DOHH2 (cell line): ENCODE results near the gene MRPS23.

ENCODE experiments used
- H3F3A ChIP-seq: fragments of 200-600 bp; sonication (generic), shearing (Covaris generic); 2 replicates; pipeline ENCODE4 v1.6.0; 2016; ENCODE audit warnings: antibody characterized with exemption, mild to moderate bottlenecking; ENCODE audit not compliant: control insufficient read depth, insufficient read depth
- H3K27ac ChIP-seq: fragments of 200-600 bp; sonication (generic); 2 replicates; pipeline ENCODE4 v1.5.1; 2014; ENCODE audit warnings: low read depth, mild to moderate bottlenecking, low read length, moderate library complexity
- H3K27me3 ChIP-seq: fragments of 200-600 bp; sonication (generic); 2 replicates; pipeline ENCODE4 v1.6.1; 2014; ENCODE audit warnings: mild to moderate bottlenecking, low read length, mixed read lengths; ENCODE audit not compliant: control insufficient read depth
- H3K36me3 ChIP-seq: fragments of 200-600 bp; sonication (generic); 2 replicates; pipeline ENCODE4 v1.6.1; 2014; ENCODE audit warnings: mild to moderate bottlenecking, low read length, moderate library complexity, mixed read lengths; ENCODE audit not compliant: control insufficient read depth
- H3K4me1 ChIP-seq: fragments of 200-600 bp; sonication (generic); 2 replicates; pipeline ENCODE4 v1.6.1; 2014; ENCODE audit warnings: mild to moderate bottlenecking, low read length, mixed read lengths; ENCODE audit not compliant: control insufficient read depth
- H3K4me2 ChIP-seq: fragments of 200-600 bp; sonication (generic); 2 replicates; pipeline ENCODE4 v1.6.0; 2014; ENCODE audit warnings: mild to moderate bottlenecking, low read length, moderate library complexity
- H3K4me3 ChIP-seq: fragments of 200-600 bp; sonication (generic); 2 replicates; pipeline ENCODE4 v1.5.1; 2014; ENCODE audit warnings: mild to moderate bottlenecking, low read length, mixed read lengths
- H3K79me2 ChIP-seq: fragments of 200-600 bp; sonication (generic); 2 replicates; pipeline ENCODE4 v1.6.1; 2014; ENCODE audit warnings: mild to moderate bottlenecking, low read length, mixed read lengths; ENCODE audit not compliant: control insufficient read depth
- H3K9me2 ChIP-seq: fragments of 200-600 bp; sonication (generic); replicated peaks from 2 replicates; pipeline ENCODE4 v1.6.1; 2014; ENCODE audit warnings: mild to moderate bottlenecking, low read length, mixed read lengths; ENCODE audit not compliant: control insufficient read depth
- H3K9me3 ChIP-seq: fragments of 200-600 bp; sonication (generic); 2 replicates; pipeline ENCODE4 v1.6.1; 2014; ENCODE audit warnings: antibody characterized with exemption, low read length, mixed read lengths; ENCODE audit not compliant: control insufficient read depth, insufficient read depth
- H4K20me1 ChIP-seq: fragments of 200-600 bp; sonication (generic); 2 replicates; pipeline ENCODE4 v1.6.0; 2014; ENCODE audit warnings: low read depth, mild to moderate bottlenecking, antibody characterized with exemption, low read length, moderate library complexity; ENCODE audit not compliant: control insufficient read depth, insufficient read depth
- CTCF ChIP-seq: fragments of 200-600 bp; sonication (generic); IDR thresholded peaks from one replicate; pipeline ENCODE4 v1.5.1; 2014; ENCODE audit warnings: antibody characterized with exemption, mild to moderate bottlenecking, low read depth, low read length; ENCODE audit not compliant: poor library complexity, severe bottlenecking
- EZH2phosphoT487 ChIP-seq: fragments of 200-600 bp; sonication (generic); IDR thresholded peaks from 2 replicates; pipeline ENCODE4 v1.6.1; 2017; ENCODE audit warnings: borderline replicate concordance, mild to moderate bottlenecking, antibody characterized with exemption, low read length, moderate library complexity, mixed read lengths

Gene MRPS23

GRCh38 chr17:57860414-57860999 lies 10.7 kb upstream of the MRPS23 start:
- Histone ChIP-seq H3K79me2 (no peaks in the 10 kb centered on the region), H3K36me3 (no peaks in the 10 kb centered on the region), H3K9me2 (no peaks in the 10 kb centered on the region), H4K20me1 (no peaks in the 10 kb centered on the region), H3F3A (no peaks in the 10 kb centered on the region), H3K9me3 (no peaks in the 10 kb centered on the region), H3K27me3 (peaks cover 56% of the 10 kb centered on the region), H3K27ac (no peak overlapping the region), H3K4me1 (peaks cover 17% of the 10 kb centered on the region), H3K4me2 (no peak overlapping the region), H3K4me3 (no peak overlapping the region)
- TF ChIP-seq EZH2phosphoT487, result no peak
- no peak for TF ChIP-seq CTCF

- Histone ChIP-seq H3K79me2 (no peaks in the 10 kb centered on the region), H3K27ac (no peak overlapping the region), H3K4me2 (no peak overlapping the region), H3K4me1 (peaks cover 17% of the 10 kb centered on the region), H3F3A (no peaks in the 10 kb centered on the region), H4K20me1 (no peaks in the 10 kb centered on the region), H3K9me3 (no peaks in the 10 kb centered on the region), H3K4me3 (no peak overlapping the region), H3K9me2 (no peaks in the 10 kb centered on the region), H3K36me3 (no peaks in the 10 kb centered on the region), H3K27me3 (peaks cover 56% of the 10 kb centered on the region)
- TF ChIP-seq EZH2phosphoT487 (no peak), CTCF (no peak)
Measured at GRCh38 chr17:57859601-57860413, 10.0 kb upstream of the MRPS23 start.

GRCh38 chr17:57858838-57859237 lies 9.0 kb upstream of the MRPS23 start:
- Histone ChIP-seq H3K27me3 (peaks cover 54% of the 10 kb centered on the region), H3K36me3 (no peaks in the 10 kb centered on the region), H3K9me2 (no peaks in the 10 kb centered on the region), H3K27ac (no peak overlapping the region), H3K4me1 (peaks cover 17% of the 10 kb centered on the region), H3K4me2 (no peak overlapping the region), H4K20me1 (no peaks in the 10 kb centered on the region), H3F3A (no peaks in the 10 kb centered on the region), H3K9me3 (no peaks in the 10 kb centered on the region), H3K79me2 (no peaks in the 10 kb centered on the region), H3K4me3 (no peak overlapping the region)
- TF ChIP-seq CTCF (no peak), EZH2phosphoT487 (no peak)
